Stimulated activated CD4-positive, alpha-beta T cell treated with anti-CD3 and anti-CD28 coated beads, Interleukin-15, amount 100 ng/mL, for 1 hour (primary cell): ENCODE data around the gene NOL6.
"Not testable (repeated sequence)": the region's sequence is repeated elsewhere in the genome, so short reads cannot be mapped to it uniquely, and the experiment has no call there.

ENCODE experiments used
- DNase-seq, 2 donors: peaks; one replicate each; pipeline ENCODE4 v3.0.0-alpha.2; 2020; ENCODE audit warnings: low read depth in 1 of 2, low spot score in 1 of 2

The NOL6 gene

GRCh38 chr9:33434317-33435105 is 39.2 kb downstream of the NOL6 start:
- DNase-seq: no peak

GRCh38 chr9:33433871-33434270 is 39.9 kb downstream of the NOL6 start:
- no peak for DNase-seq

DNA sequence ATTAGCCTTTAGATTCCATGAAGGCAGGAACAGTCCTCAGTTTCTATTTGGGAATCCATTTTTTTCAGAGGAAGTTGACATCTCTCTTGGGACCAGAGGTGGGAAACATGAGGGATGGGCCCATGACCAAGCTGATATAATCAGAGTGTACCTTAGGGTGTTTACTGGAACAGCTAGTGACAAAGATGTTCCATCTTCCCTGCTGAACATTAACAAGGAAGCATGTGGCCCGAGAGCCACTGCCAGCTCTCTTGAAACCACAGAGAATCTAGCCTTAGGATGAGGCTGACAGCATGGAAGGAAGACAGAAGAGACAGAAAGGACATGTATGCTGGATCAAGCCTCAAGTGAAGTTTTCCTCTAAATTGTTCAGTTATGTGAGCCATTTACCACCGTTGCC is 42.3 kb downstream of the NOL6 start:
- no peak for DNase-seq

- DNase-seq: no peak
Measured at GRCh38 chr9:33430942-33431341, 42.8 kb downstream of the NOL6 start.

DNA sequence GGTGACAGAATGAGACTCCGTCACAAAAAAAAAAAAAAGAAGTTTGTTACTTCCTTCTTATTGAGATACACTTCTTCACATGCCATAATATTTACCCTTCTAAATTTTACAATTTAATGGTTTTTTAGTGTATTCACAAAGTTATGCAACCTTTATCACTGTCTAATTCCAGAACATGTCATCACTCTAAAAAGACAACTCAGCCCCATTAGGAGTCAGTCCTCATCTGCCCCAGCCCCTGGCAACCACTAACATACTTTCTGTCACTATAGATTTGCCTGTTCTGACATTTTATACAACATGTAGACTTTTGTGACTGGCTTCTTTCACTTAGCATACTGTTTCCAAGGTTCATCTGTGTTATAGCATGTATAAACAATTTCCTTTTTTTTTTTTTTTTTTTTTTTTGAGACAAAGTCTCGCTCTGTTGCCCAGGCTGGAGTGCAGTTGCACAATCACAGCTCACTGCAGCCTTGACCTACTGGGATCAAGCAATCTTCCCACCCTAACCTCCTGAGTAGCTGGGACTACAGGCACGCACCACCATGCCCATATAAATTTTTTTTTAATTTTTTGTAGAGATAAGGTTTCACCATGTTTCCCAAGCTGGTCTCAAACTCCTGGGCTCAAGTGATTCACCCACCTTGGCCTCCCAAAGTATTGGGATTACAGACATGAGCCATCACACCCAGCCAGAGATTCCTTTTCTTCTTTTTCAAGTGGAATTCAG is 44.3 kb downstream of the NOL6 start:
- DNase-seq: no peak

DNA sequence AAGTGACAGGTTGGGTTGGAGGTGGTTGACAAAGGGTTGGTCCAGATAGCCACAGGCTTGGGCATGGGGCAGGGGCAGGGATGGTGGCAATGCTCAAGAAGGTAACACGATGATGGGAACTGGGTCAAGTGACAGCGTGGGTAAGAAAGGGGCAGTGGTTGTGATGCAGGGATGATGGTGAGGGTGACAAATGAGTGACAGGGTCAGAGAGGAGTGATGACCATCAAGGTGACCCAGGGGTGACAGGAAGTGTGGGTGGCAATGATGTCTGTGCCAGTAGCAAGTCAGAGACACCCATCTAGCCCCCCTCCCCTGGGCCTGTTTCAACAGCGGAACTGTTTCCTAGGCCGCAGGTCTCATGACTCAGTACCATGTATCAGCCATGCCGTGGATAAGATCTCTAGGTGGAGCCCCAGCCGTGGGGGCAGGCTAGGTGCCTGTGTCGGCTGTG is 46.9 kb downstream of the NOL6 start:
- no peak for DNase-seq

DNA sequence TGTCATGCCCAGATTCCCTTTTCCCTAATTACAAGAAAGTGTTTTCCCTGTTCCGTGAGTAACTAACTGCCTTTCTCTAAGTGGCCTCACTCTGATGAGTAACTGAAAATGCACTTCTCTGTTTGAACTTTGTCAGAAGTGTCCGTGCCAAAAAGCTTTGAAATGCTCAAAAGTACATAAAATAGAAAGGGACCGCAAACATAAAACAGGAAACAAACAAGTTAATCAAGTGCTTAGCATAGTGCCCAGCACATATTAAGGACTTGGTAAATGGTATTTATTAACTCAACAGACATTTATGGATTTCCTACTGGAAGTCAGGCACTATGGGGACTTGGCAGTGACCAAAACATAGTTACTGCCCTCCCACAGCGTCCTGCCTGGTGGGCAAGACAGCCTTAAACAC is 48.6 kb downstream of the NOL6 start:
- no peak for DNase-seq

GRCh38 chr9:33424492-33424891 is 49.2 kb downstream of the NOL6 start:
- not testable (repeated sequence) for DNase-seq

DNA sequence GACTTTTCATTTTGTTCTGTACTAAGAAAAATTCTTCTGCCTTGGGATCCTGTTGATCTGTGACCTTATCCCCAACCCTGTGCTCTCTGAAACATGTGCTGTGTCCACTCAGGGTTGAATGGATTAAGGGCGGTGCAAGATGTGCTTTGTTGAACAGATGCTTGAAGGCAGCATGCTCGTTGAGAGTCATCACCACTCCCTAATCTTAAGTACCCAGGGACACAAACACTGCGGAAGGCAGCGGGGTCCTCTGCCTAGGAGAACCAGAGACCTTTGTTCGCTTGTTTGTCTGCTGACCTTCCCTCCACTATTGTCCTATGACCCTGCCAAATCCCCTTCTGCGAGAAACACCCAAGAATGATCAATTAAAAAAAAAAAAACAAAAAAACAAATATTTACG is 49.7 kb downstream of the NOL6 start:
- not testable (repeated sequence) for DNase-seq

DNA sequence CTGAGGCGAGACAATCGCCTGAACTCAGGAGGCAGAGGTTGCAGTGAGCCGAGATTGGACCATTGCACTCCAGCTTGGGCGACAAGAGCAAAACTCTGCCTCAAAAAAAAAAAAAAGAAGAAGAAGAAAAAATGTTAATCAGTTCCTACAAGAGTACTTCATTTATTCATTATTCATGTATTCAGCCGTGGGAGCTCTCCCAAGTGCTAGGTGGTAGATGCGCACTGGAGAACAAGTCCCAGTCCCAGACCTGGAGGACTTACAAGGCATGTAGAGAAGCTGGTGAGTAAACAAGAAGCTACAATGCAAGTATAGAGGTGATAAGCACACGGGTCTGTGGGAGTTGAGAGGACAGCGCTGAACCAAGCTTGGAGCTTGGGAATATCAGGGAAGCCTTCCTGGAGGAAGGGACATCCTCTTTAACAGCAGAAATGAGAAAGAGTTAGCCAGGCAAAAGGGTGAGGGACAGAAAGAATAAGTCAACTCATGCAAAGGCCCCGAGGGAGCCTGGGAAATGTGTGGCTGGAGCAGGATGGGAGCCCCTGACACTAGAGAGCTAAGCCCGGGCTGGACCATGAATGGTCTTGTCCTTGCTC is 53.9 kb downstream of the NOL6 start:
- no peak for DNase-seq

DNA sequence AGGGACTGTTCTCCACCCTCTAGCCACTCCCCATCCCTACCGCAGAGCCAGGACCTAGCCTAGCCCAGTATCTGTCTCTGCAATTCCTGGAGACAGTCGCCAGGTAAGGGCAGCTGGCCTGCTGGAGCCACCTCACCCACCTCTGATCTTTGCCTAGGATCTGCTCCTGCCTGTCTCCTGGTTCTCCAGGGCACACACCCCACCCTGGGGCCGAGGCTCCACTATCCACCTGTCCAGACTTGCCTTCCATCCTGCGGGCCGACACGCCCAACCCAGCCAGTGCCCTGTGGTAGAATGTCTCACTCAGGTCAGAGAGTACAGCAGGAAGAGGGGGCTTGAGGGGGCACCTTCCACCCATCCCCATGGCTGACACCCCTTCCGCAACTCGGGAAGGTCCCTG is 55.6 kb downstream of the NOL6 start:
- no peak for DNase-seq

DNA sequence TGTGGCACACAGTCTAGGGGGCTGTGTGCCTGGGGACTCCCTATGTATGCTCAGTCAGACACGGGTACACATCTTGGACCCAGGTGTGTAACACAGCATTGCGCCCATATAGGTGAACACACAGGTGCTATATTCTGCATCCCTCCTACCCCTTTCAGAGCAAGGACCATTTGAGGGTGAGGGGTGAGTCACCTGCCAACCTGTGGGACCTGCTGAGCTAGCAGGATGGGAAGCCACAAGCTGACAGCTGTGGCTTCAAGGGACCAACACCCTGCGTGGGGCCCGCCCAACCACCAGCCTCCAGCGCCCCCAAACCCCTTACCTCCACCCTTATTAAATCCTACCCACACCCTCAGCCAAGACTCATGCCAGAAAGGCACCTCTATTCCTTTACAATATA is 56.7 kb downstream of the NOL6 start:
- DNase-seq: peak in 1 of 2 donors; percentile 12

DNA sequence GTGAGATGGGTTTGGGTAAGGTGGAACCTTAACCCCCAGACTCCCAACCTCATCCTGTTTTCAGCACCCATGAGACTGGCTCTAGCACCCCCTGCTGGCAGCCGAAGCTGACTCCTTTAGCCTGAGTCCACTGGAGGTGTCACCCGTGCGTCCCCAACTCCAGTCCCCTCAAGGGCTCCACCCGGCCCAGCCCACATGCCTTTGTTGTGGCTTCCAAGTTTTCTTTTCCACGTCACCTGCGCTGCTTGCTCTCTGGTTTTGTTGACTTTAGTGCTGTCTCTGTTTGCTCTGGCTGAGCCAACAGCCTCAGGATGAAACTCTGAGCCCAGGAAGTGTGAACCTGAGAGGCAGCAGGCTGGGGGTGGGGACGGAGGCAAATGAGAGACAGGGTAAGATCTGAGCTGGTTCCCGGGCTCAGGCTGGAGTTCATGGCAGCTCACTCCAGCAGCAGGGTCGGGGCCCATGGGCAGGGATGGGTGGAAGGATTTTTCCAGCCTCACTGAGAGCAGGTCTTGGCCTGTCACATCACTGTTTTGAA is 58.2 kb downstream of the NOL6 start:
- peak; percentile 76 to 83 for DNase-seq

GRCh38 chr9:33414889-33415500 is 58.7 kb downstream of the NOL6 start:
- no peak for DNase-seq

DNA sequence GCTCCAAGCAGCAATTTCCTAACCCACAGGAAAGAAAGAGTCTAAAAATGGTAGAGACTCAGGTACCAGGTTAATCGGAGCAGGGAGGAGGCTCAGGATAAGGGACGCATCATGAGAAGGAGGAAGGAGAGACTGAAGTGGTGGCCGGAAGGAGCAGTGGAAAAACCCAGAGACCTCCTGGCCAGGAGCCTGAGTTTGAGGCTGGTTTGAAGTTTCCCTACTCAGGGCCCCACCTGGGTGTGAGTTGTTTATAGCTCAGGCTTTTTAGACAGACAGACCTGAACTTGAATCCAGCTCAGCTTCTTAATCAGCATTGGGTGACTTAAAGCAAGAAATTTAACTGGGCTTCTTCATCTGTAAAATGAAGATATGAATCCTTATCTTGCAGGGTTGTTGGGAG is 59.5 kb downstream of the NOL6 start:
- no peak for DNase-seq
